Ishikawa (cell line): ENCODE results near the gene IGFBP3.

ENCODE experiments used
- CEBPB ChIP-seq: IDR thresholded peaks from 2 replicates; pipeline ENCODE4 v1.6.1; 2012
- CREB1 ChIP-seq: IDR thresholded peaks from 2 replicates; pipeline ENCODE4 v1.6.1; 2012; ENCODE audit warnings: low read depth
- EGR1 ChIP-seq: IDR thresholded peaks from 2 replicates; pipeline ENCODE4 v1.6.1; 2012
- EP300 ChIP-seq: IDR thresholded peaks from 2 replicates; pipeline ENCODE4 v1.6.1; 2012; ENCODE audit warnings: borderline replicate concordance
- FOXM1 ChIP-seq: IDR thresholded peaks from 2 replicates; pipeline ENCODE4 v1.6.1; 2012; ENCODE audit warnings: low read depth, borderline replicate concordance
- MAX ChIP-seq: IDR thresholded peaks from 2 replicates; pipeline ENCODE4 v1.6.1; 2012
- NFIC ChIP-seq: IDR thresholded peaks from 2 replicates; pipeline ENCODE4 v1.6.1; 2012
- RAD21 ChIP-seq: IDR thresholded peaks from 2 replicates; pipeline ENCODE4 v1.6.1; 2012; ENCODE audit warnings: low read depth
- REST ChIP-seq: IDR thresholded peaks from 2 replicates; pipeline ENCODE4 v1.6.1; 2012; ENCODE audit warnings: low read depth, mild to moderate bottlenecking
- TAF1 ChIP-seq: IDR thresholded peaks from 2 replicates; pipeline ENCODE4 v1.6.1; 2012; ENCODE audit warnings: low read depth, mild to moderate bottlenecking
- TCF12 ChIP-seq: IDR thresholded peaks from 2 replicates; pipeline ENCODE4 v1.6.1; 2012; ENCODE audit warnings: low read depth
- TEAD4 ChIP-seq: IDR thresholded peaks from 2 replicates; pipeline ENCODE4 v1.6.1; 2012
- USF1 ChIP-seq: IDR thresholded peaks from 2 replicates; pipeline ENCODE4 v1.6.1; 2012
- YY1 ChIP-seq: IDR thresholded peaks from 2 replicates; pipeline ENCODE4 v1.6.1; 2012; ENCODE audit warnings: low read depth
- ZBTB7A ChIP-seq: IDR thresholded peaks from 2 replicates; pipeline ENCODE4 v1.6.1; 2012; ENCODE audit warnings: low read depth

The IGFBP3 gene

GRCh38 chr7:45885264-45885882, 35.7 kb downstream of the IGFBP3 start:
- TF ChIP-seq TEAD4 (peak; percentile 42; the same call in 1 of the 2 replicates), ZBTB7A (no peak), CEBPB (no peak), USF1 (no peak), TCF12 (no peak), YY1 (no peak), EGR1 (no peak), MAX (no peak)

- TF ChIP-seq TEAD4 (no peak), CREB1 (no peak), TCF12 (no peak), EGR1 (no peak), TAF1 (no peak)
Observed at GRCh38 chr7:45884136-45884535, 36.9 kb downstream of the IGFBP3 start.

GRCh38 chr7:45882465-45882810, 38.6 kb downstream of the IGFBP3 start:
- no peak for TF ChIP-seq TEAD4
- no peak for TF ChIP-seq ZBTB7A
- no peak for TF ChIP-seq NFIC
- TF ChIP-seq RAD21: no peak
- TF ChIP-seq CEBPB: no peak
- TF ChIP-seq EGR1: no peak
- no peak for TF ChIP-seq MAX
- no peak for TF ChIP-seq TAF1
- no peak for TF ChIP-seq CREB1

GRCh38 chr7:45881759-45882464, 39.2 kb downstream of the IGFBP3 start:
- TF ChIP-seq MAX: no peak
- TF ChIP-seq FOXM1: no peak
- TF ChIP-seq EP300: no peak
- TF ChIP-seq EGR1: no peak
- TF ChIP-seq CREB1: no peak
- TF ChIP-seq TAF1: no peak
- TF ChIP-seq CEBPB: no peak
- no peak for TF ChIP-seq TCF12
- TF ChIP-seq USF1: no peak
- no peak for TF ChIP-seq NFIC

- TF ChIP-seq NFIC (no peak), EP300 (no peak), CEBPB (no peak), YY1 (no peak)
Observed at GRCh38 chr7:45881280-45881758, 39.8 kb downstream of the IGFBP3 start.

GRCh38 chr7:45880433-45880860, 40.6 kb downstream of the IGFBP3 start:
- no peak for TF ChIP-seq ZBTB7A
- TF ChIP-seq YY1: no peak
- TF ChIP-seq USF1: no peak
- TF ChIP-seq TEAD4: no peak
- no peak for TF ChIP-seq CEBPB
- TF ChIP-seq TAF1: no peak
- no peak for TF ChIP-seq EP300
- no peak for TF ChIP-seq MAX
- TF ChIP-seq FOXM1: no peak
- no peak for TF ChIP-seq EGR1
- no peak for TF ChIP-seq REST
- no peak for TF ChIP-seq NFIC
- no peak for TF ChIP-seq CREB1
- no peak for TF ChIP-seq TCF12
- TF ChIP-seq RAD21: no peak
